ENCODE measurements around the gene BAIAP2.
"Not testable (repeated sequence)": the region's sequence is repeated elsewhere in the genome, so short reads cannot be mapped to it uniquely, and the experiment has no call there.

Gene BAIAP2

GRCh38 chr17:81143717-81144422 lies 108.9 kb downstream of the BAIAP2 start:
- no peak for DNase-seq

- no peak for DNase-seq
Observed at GRCh38 chr17:81144423-81144781, 109.5 kb downstream of the BAIAP2 start.

GRCh38 chr17:81146208-81146607 lies 111.3 kb downstream of the BAIAP2 start:
- DNase-seq: not testable (repeated sequence)

GRCh38 chr17:81147701-81148100 lies 112.8 kb downstream of the BAIAP2 start:
- DNase-seq: no peak

- DNase-seq: no peak
Observed at GRCh38 chr17:81148571-81148970, 113.6 kb downstream of the BAIAP2 start.

- DNase-seq: no peak
Observed at GRCh38 chr17:81148986-81149533, 114.1 kb downstream of the BAIAP2 start.

GRCh38 chr17:81150377-81151077 lies 115.6 kb downstream of the BAIAP2 start:
- DNase-seq: no peak

GRCh38 chr17:81151278-81151677 lies 116.3 kb downstream of the BAIAP2 start:
- no peak for DNase-seq

GRCh38 chr17:81152288-81152828 lies 117.4 kb downstream of the BAIAP2 start:
- no peak for DNase-seq

GRCh38 chr17:81153340-81153803 lies 118.4 kb downstream of the BAIAP2 start:
- DNase-seq: no peak

- DNase-seq: not testable (repeated sequence)
Observed at GRCh38 chr17:81154016-81154415, 119.1 kb downstream of the BAIAP2 start.

- DNase-seq: no peak
Observed at GRCh38 chr17:81154961-81155360, 120.0 kb downstream of the BAIAP2 start.

GRCh38 chr17:81156866-81157805 lies 122.2 kb downstream of the BAIAP2 start:
- no peak for DNase-seq

GRCh38 chr17:81157848-81158687 lies 123.1 kb downstream of the BAIAP2 start:
- DNase-seq: no peak

- DNase-seq: no peak
Observed at GRCh38 chr17:81158688-81159590, 124.0 kb downstream of the BAIAP2 start.

GRCh38 chr17:81159611-81160265 lies 124.8 kb downstream of the BAIAP2 start:
- DNase-seq: no peak

GRCh38 chr17:81160306-81160705 lies 125.4 kb downstream of the BAIAP2 start:
- DNase-seq: no peak

- no peak for DNase-seq
Observed at GRCh38 chr17:81160747-81161453, 125.9 kb downstream of the BAIAP2 start.

GRCh38 chr17:81161536-81161935 lies 126.6 kb downstream of the BAIAP2 start:
- DNase-seq: no peak
